ENCODE data around the gene HCRTR1. TPM values are rescaled to one million over a fixed set of nuclear protein-coding genes. Genes with fewer than 3 reads are reported as not detected.
A peak's percentile ranks its signal among the peaks of the same experiment; 100 is the strongest.

Gene HCRTR1
- total RNA-seq, 1 experiment from 2014 or later = not detected

DNA sequence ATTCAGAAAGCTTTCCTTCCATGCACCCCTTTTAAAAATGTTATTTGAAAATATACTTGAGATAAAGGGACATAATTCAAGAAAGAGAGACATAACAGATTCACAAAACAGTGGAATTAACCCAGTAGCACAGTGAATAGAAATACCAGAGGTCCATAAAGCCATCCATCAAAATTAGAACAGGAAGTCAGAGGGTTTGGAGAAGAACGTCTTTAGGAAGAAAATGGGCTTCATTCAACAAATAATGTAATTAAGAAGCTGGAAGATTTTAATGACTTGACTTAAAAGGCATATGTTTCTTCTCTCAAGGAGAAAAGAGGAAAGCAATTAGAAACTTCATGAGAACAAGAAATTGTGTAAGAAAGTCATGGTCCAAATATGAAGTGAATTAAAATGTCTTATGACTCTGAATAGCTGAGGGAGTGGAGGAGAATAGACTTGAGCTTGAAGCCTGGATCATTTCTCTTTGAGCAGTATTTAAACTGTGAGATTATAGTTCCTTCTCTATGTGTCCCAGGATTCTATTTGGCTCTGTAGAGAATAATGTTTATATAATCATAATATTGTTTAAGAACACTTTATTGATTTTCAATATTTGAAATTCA is 7.9 kb upstream of the HCRTR1 start:
- peak; percentile 65 for DNase-seq (ENCODE audit: low spot score)
- H3K9me3 ChIP-seq (ENCODE audit: low read depth, low read length, poor library complexity, severe bottlenecking) = no peaks in the 10 kb centered on the region
- peaks cover 19% of the 10 kb centered on the region for H3K4me1 ChIP-seq (ENCODE audit: insufficient read depth, low read length, poor library complexity, severe bottlenecking)
- intact Hi-C loops (cut with micrococcal nuclease; ENCODE audit: unreplicated experiment) = no loop called here
- POLR2A ChIA-PET (ENCODE audit: low non-redundant PET) = no interaction called here
- peak overlapping the region; percentile 9 for H3K27ac ChIP-seq (ENCODE audit: low read depth, low read length, poor library complexity, severe bottlenecking)
- TF ChIP-seq, protein P1, sequence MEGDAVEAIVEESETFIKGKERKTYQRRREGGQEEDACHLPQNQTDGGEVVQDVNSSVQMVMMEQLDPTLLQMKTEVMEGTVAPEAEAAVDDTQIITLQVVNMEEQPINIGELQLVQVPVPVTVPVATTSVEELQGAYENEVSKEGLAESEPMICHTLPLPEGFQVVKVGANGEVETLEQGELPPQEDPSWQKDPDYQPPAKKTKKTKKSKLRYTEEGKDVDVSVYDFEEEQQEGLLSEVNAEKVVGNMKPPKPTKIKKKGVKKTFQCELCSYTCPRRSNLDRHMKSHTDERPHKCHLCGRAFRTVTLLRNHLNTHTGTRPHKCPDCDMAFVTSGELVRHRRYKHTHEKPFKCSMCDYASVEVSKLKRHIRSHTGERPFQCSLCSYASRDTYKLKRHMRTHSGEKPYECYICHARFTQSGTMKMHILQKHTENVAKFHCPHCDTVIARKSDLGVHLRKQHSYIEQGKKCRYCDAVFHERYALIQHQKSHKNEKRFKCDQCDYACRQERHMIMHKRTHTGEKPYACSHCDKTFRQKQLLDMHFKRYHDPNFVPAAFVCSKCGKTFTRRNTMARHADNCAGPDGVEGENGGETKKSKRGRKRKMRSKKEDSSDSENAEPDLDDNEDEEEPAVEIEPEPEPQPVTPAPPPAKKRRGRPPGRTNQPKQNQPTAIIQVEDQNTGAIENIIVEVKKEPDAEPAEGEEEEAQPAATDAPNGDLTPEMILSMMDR (conservative IDR thresholded peaks at IDR 0.05; ENCODE audit: low read depth, low read length) = no peak
- TF ChIP-seq EZH2 (IDR thresholded peaks at IDR 0.05; ENCODE audit: borderline replicate concordance, low read depth, low read length, poor library complexity, severe bottlenecking) = no peak
- no peaks in the 10 kb centered on the region for H3K36me3 ChIP-seq (ENCODE audit: insufficient read depth, low read length, poor library complexity, severe bottlenecking)
- H3K4me3 ChIP-seq (ENCODE audit: low read depth, low read length, poor library complexity, severe bottlenecking) = no peak overlapping the region
- CTCF ChIA-PET = no interaction called here
- no TSS peak for BruUV-seq (replicated peaks)
- H3K27me3 ChIP-seq (replicated peaks; ENCODE audit: insufficient read depth, low read depth, low read length, poor library complexity) = no peaks in the 10 kb centered on the region

DNA sequence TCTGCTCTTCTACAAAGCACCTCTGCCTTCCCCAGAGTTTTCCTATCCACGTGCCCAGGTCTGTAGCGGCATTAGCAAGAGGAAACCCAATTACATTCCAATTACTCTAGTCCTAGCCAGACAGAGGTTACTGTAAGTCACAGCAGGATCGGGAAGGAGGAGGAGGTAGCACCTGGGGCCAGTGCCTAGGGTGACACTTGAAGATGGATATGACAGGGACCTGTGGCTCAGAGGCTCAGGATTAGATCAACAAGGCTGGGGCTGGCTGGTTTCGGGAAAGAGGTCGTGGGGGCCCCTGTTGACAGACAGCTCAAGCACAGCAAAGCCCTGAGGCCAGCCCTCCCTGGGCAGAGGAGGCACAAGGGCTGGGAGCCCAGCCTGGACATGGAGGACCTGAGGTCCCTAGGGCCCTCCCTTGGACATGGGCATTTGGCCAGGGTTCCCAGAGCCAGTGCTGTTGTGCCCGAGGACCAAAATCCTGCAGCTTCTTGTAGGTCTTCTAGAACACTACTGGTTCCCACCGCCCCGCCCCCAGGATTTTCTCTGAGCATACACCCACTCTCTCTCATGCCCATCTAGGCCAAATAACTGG is 3.0 kb upstream of the HCRTR1 start:
- ChIA-PET POLR2A (ENCODE audit: low non-redundant PET) (no interaction called here), CTCF (no interaction called here)
- Histone ChIP-seq H3K4me1 (ENCODE audit: insufficient read depth, low read length, poor library complexity, severe bottlenecking) (peaks cover 11% of the 10 kb centered on the region), H3K9me3 (ENCODE audit: low read depth, low read length, poor library complexity, severe bottlenecking) (no peaks in the 10 kb centered on the region), H3K4me3 (ENCODE audit: low read depth, low read length, poor library complexity, severe bottlenecking) (no peak overlapping the region), H3K36me3 (ENCODE audit: insufficient read depth, low read length, poor library complexity, severe bottlenecking) (no peaks in the 10 kb centered on the region), H3K27ac (ENCODE audit: low read depth, low read length, poor library complexity, severe bottlenecking) (no peak overlapping the region), H3K27me3 (replicated peaks; ENCODE audit: insufficient read depth, low read depth, low read length, poor library complexity) (peaks cover 9% of the 10 kb centered on the region)
- BruUV-seq (replicated peaks) = no TSS peak
- no peak for DNase-seq (ENCODE audit: low spot score)
- TF ChIP-seq, protein P1 (conservative IDR thresholded peaks at IDR 0.05; ENCODE audit: low read depth, low read length) = no peak
- no peak for TF ChIP-seq EZH2 (IDR thresholded peaks at IDR 0.05; ENCODE audit: borderline replicate concordance, low read depth, low read length, poor library complexity, severe bottlenecking)
- intact Hi-C loops (cut with micrococcal nuclease; ENCODE audit: unreplicated experiment) = no loop called here

DNA sequence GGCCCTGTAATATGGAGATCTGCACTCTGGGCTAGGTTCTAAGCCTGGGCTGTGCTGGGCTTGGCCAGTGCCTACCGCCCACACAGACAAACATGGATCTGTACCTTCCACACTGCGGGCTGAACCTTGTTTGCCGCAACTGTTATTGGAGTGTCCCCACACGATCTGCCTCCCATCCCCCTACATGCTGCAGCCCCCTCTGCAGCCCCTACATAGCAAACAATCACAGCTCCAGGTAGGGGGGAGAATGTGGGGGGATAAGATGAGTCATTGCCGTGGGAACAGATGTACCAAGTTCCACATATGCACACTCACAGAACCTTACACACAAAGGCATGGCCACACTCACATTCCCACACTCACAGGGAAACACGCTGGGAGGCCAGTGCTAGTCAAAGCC is 2.1 kb upstream of the HCRTR1 start:
- Histone ChIP-seq H3K36me3 (ENCODE audit: insufficient read depth, low read length, poor library complexity, severe bottlenecking) (no peaks in the 10 kb centered on the region), H3K27me3 (replicated peaks; ENCODE audit: insufficient read depth, low read depth, low read length, poor library complexity) (peaks cover 9% of the 10 kb centered on the region), H3K4me3 (ENCODE audit: low read depth, low read length, poor library complexity, severe bottlenecking) (no peak overlapping the region), H3K27ac (ENCODE audit: low read depth, low read length, poor library complexity, severe bottlenecking) (no peak overlapping the region), H3K4me1 (ENCODE audit: insufficient read depth, low read length, poor library complexity, severe bottlenecking) (peaks cover 2% of the 10 kb centered on the region), H3K9me3 (ENCODE audit: low read depth, low read length, poor library complexity, severe bottlenecking) (no peaks in the 10 kb centered on the region)
- ChIA-PET POLR2A (ENCODE audit: low non-redundant PET) (no interaction called here), CTCF (no interaction called here)
- TF ChIP-seq EZH2 (IDR thresholded peaks at IDR 0.05; ENCODE audit: borderline replicate concordance, low read depth, low read length, poor library complexity, severe bottlenecking) = no peak
- TF ChIP-seq, protein P1 (conservative IDR thresholded peaks at IDR 0.05; ENCODE audit: low read depth, low read length) = no peak
- no TSS peak for BruUV-seq (replicated peaks)
- DNase-seq (ENCODE audit: low spot score) = no peak
- intact Hi-C loops (cut with micrococcal nuclease; ENCODE audit: unreplicated experiment) = no loop called here

All from A673 (cell line).